OCI-LY3 (cell line): ENCODE measurements around the gene MAGI1.

ENCODE experiments used
- EZH2phosphoT487 ChIP-seq: fragments of 200-600 bp; shearing (Covaris generic); IDR thresholded peaks from 2 replicates; pipeline ENCODE4 v1.6.1; 2018; ENCODE audit warnings: antibody characterized with exemption, mixed run types, low read depth
- TF ChIP-seq, protein P1 (sequence below): fragments of 200-600, 300-600 bp; sonication (generic); IDR thresholded peaks from 2 replicates; pipeline ENCODE4 v1.5.1; 2014; ENCODE audit warnings: antibody characterized with exemption, low read length, low read depth

DNA sequence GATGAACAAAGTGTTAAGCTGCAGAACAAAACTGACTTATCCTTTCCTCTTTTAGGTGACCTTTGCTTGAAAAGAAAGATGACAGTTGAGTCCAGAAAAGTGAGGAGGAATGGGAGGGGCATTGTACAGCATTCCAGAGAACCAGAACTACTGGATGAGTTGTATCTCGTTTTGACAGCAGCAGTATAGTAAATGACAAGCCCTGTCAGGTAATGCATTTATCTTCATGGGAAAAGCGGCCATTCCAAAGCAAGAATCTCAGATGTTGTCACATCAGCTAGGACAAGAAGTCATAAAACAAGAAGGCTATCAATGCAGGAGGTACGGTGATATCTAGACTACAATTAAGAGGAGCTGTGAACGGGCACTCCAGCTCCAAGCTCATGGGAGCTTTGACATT lies 421.5 kb downstream of the MAGI1 start:
- TF ChIP-seq, protein P1, sequence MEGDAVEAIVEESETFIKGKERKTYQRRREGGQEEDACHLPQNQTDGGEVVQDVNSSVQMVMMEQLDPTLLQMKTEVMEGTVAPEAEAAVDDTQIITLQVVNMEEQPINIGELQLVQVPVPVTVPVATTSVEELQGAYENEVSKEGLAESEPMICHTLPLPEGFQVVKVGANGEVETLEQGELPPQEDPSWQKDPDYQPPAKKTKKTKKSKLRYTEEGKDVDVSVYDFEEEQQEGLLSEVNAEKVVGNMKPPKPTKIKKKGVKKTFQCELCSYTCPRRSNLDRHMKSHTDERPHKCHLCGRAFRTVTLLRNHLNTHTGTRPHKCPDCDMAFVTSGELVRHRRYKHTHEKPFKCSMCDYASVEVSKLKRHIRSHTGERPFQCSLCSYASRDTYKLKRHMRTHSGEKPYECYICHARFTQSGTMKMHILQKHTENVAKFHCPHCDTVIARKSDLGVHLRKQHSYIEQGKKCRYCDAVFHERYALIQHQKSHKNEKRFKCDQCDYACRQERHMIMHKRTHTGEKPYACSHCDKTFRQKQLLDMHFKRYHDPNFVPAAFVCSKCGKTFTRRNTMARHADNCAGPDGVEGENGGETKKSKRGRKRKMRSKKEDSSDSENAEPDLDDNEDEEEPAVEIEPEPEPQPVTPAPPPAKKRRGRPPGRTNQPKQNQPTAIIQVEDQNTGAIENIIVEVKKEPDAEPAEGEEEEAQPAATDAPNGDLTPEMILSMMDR = no peak
- no peak for TF ChIP-seq EZH2phosphoT487
